GM10847 (cell line): Measurements from ENCODE around the gene PTBP3.
A peak's percentile ranks its signal among the peaks of the same experiment; 100 is the strongest.

Experiments
- POLR2A ChIP-seq: IDR thresholded peaks from 2 replicates; pipeline ENCODE4 v1.6.1; 2011; ENCODE audit not compliant: insufficient read length; ENCODE audit errors: extremely low read depth

PTBP3 gene

GRCh38 chr9:112333639-112334431 is 416 bp upstream of the PTBP3 start:
- TF ChIP-seq POLR2A: peak; percentile 39

DNA sequence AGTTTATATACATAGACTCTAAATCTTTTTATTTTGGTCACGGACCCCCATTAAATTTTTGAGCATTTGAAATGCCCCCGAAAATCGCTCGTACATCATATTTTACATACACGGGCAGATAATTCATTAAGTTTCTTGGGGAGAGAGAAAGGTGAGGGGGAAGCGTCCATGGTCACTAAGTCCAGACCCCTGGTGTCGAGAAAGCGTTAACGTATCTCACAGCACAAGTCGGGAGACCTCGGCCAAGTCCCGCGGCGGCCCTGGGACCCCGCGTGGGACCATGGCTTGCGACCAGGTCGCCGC is 794 bp downstream of the PTBP3 start:
- no peak for TF ChIP-seq POLR2A

DNA sequence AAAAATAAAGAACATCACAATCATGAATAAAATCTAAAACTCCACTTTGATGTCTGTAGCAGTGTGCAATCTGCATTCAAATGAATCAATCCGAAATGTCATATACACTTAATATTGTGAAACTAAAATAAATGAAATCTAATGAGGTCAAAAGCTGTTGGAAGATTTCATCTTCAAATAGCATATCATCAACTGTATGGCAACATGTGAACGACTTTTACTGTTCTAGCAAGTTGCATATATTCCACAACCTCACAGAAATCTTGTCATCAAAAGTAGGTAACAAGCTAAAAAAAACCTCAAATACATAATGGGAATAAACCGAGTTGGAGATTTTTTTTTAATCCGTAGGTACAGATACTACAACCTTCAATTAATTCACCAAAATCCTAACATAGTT is 1.2 kb downstream of the PTBP3 start:
- no peak for TF ChIP-seq POLR2A

GRCh38 chr9:112331674-112331952 is 1.8 kb downstream of the PTBP3 start:
- no peak for TF ChIP-seq POLR2A

DNA sequence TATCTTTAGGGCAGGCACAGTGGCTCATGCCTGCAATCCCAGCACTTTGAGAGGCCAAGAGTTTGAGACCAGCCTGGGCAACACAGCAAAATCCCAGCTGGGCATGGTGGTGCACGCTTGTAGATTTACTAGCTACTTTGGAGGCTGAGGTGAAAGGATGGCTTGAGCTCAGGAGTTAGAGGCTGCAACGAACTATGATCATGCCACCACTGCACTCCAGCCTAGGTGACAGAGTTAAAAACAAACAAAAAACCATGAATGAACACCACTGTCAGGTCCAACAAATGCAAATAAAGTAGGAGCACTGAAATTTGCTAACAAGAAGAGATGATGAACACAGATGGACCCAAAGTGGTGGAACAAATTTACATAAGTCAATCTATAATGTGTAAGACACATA is 4.9 kb downstream of the PTBP3 start:
- TF ChIP-seq POLR2A: no peak

GRCh38 chr9:112327718-112328450 is 5.5 kb downstream of the PTBP3 start:
- no peak for TF ChIP-seq POLR2A

DNA sequence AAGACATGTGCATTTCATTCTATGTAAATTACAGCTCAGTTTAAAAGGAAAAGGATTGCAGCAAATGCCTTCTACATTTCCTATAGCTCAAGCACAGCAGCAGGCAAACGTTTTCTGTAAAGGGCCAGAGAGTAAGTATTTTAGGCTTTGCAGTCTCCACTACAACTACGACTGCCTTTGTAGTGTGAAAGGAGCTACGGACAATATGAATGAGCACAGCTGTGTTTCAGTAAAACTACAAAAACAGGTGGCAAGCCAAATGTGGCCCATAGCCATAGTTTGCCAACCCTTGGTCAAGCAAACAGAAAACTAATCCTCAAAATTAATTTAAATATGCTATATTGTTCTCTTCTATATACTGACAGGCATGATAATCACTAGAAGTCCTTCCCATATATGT is 7.2 kb downstream of the PTBP3 start:
- TF ChIP-seq POLR2A: no peak

- TF ChIP-seq POLR2A: no peak
Observed at GRCh38 chr9:112325600-112325999, 7.8 kb downstream of the PTBP3 start.

GRCh38 chr9:112325127-112325526 is 8.3 kb downstream of the PTBP3 start:
- TF ChIP-seq POLR2A: no peak

DNA sequence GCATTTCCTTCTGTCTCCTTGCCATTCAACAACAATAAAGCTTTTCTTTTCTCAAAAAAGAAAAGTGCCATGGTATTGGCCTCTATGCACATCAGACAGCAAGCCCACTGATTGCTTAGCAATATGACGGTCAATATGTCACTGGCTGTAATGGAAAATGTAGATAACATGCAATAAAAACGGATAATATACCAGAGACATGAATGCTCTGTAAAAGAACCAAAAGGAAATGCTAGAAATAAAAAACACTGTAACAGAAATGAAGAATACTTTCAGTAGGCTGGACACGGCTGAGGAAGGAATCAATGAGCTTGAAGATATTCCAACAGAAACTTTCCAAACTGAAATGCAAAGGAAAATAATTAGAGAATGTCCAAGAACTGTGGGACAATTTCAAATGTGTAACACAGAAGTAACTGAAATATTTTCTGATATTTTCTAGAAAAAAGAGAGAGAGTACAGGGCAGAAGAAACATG is 10.0 kb downstream of the PTBP3 start:
- TF ChIP-seq POLR2A: no peak

GRCh38 chr9:112322701-112323377 is 10.6 kb downstream of the PTBP3 start:
- no peak for TF ChIP-seq POLR2A

GRCh38 chr9:112316258-112316943 is 17.0 kb downstream of the PTBP3 start:
- no peak for TF ChIP-seq POLR2A

- TF ChIP-seq POLR2A: no peak
Observed at GRCh38 chr9:112315331-112316257, 17.8 kb downstream of the PTBP3 start.

DNA sequence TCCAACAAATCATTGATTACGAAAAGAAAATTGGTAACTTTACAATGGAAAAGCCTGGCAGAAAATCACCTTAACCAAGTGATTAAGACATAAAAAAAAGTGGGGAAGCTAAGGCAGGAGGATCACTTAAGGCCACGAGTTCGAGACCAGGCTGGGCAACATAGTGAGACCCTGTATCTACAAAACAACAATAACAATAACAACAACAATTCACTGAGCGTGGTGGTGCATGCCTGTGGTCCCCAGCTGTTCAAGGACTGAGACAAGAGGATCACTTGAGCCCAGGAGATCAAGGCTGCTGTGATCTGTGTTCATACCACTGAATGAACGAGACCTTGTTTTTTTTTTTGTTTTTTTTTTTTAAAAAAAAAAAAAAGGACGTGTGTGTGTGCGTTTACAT is 21.3 kb downstream of the PTBP3 start:
- TF ChIP-seq POLR2A: no peak

DNA sequence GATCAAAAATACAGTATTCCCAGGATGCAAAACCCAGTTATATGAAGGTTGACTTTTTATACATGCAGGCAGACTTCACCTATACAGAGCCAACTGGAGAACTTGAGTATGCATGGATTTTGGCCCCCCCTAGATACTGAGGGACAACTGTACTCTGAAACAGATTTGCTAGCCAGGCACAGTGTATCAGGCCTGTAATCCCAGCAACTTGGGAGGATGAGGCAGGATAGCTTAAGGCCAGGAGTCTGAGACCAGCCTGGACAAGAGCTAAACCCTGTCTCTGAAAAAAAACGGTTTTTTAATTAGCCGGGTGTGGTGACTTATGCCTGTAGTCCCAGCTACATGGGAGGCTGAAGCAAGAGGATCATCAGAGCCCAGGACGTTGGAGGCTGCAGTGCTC is 21.9 kb downstream of the PTBP3 start:
- no peak for TF ChIP-seq POLR2A
